Prostate gland (tissue), 2 donors: ENCODE results near the gene PEAK1. TPM values are rescaled to one million over a fixed set of nuclear protein-coding genes. Genes with fewer than 3 reads are reported as not detected.

Experiments
- DNase-seq: peaks from one replicate; pipeline ENCODE4 v3.0.0-alpha.2; 2019; ENCODE audit warnings: low spot score
- H3K27ac ChIP-seq, 2 donors: fragments of 200-600 bp; sonication (generic); 2 replicates each; pipeline ENCODE4 v1.5.1; 2017 to 2019
- H3K27me3 ChIP-seq: fragments of 200-600 bp; sonication (generic); replicated peaks from 2 replicates; pipeline ENCODE4 v1.5.1; 2019; ENCODE audit not compliant: insufficient read depth
- H3K36me3 ChIP-seq, 2 donors: fragments of 200-600 bp; sonication (generic); 1 replicate in 1 of 2; 2 replicates in 1 of 2; pipeline versions ENCODE4 v1.5.1 to v1.8.1; 2017 to 2019
- H3K4me1 ChIP-seq: fragments of 200-600 bp; sonication (generic); replicated peaks from 2 replicates; pipeline ENCODE4 v1.5.1; 2019
- H3K4me3 ChIP-seq, 2 donors: fragments of 200-600 bp; sonication (generic); 2 replicates each; pipeline ENCODE4 v1.5.1; 2017 to 2019
- H3K9me3 ChIP-seq: fragments of 200-600 bp; sonication (generic); 2 replicates; pipeline ENCODE4 v1.5.1; 2017
- POLR2A ChIP-seq: fragments of 450-650 bp; IDR thresholded peaks from one replicate; pipeline ENCODE4 v1.6.1; 2016; ENCODE audit warnings: antibody characterized with exemption, mild to moderate bottlenecking
- POLR2AphosphoS5 ChIP-seq: sonication (generic); formaldehyde crosslinking; IDR thresholded peaks from one replicate; pipeline ENCODE4 v1.6.1; 2017; ENCODE audit warnings: antibody characterized with exemption
- WGBS: methylation state at CpG from one replicate; pipeline ENCODE4 v1.1.5; 2018; 5-methylcytosine and 5-hydroxymethylcytosine counted together
- intact Hi-C: fragments of 100-400 bp; cut with DNase I; formaldehyde crosslinking; loops from one replicate; pipeline ENCODE4 v1.14.2; 2022
- total RNA-seq, 2 donors: library from RNA; depleted of rRNA; stranded (reverse); fragments of >200 nt; gene quantifications; one replicate each; pipeline ENCODE4 v1.1.0, GENCODE V29; 2016
- TF ChIP-seq, protein P1 (sequence below), 4 experiments: fragments of 200-600 bp in 2 of 4; fragments of 450-650 bp in 2 of 4; sonication (generic) in 2 of 4; IDR thresholded peaks; 1 replicate in 3 of 4; 2 replicates in 1 of 4; pipeline ENCODE4 v1.5.1; 2016 to 2019; ENCODE audit warnings: antibody characterized with exemption in 4 of 4, mild to moderate bottlenecking in 2 of 4, moderate library complexity in 2 of 4

PEAK1 gene
- total RNA-seq, 2 donors from 2014 or later = 11.3 to 108 TPM

GRCh38 chr15:77084436-77084835 is 335.5 kb downstream of the PEAK1 start:
- Histone ChIP-seq H3K36me3 (no peaks in the 10 kb centered on the region), H3K27ac (no peak overlapping the region), H3K4me1 (no peaks in the 10 kb centered on the region), H3K4me3 (no peak overlapping the region), H3K9me3 (no peaks in the 10 kb centered on the region), H3K27me3 (no peaks in the 10 kb centered on the region)
- DNase-seq = no peak
- intact Hi-C loops = no loop called here
- WGBS = 93% methylated on average over 8 of the region's 8 CpGs
- TF ChIP-seq POLR2A (no peak), POLR2AphosphoS5 (no peak)
- TF ChIP-seq, protein P1, sequence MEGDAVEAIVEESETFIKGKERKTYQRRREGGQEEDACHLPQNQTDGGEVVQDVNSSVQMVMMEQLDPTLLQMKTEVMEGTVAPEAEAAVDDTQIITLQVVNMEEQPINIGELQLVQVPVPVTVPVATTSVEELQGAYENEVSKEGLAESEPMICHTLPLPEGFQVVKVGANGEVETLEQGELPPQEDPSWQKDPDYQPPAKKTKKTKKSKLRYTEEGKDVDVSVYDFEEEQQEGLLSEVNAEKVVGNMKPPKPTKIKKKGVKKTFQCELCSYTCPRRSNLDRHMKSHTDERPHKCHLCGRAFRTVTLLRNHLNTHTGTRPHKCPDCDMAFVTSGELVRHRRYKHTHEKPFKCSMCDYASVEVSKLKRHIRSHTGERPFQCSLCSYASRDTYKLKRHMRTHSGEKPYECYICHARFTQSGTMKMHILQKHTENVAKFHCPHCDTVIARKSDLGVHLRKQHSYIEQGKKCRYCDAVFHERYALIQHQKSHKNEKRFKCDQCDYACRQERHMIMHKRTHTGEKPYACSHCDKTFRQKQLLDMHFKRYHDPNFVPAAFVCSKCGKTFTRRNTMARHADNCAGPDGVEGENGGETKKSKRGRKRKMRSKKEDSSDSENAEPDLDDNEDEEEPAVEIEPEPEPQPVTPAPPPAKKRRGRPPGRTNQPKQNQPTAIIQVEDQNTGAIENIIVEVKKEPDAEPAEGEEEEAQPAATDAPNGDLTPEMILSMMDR (IDR thresholded peaks at IDR 0.05) = no peak

DNA sequence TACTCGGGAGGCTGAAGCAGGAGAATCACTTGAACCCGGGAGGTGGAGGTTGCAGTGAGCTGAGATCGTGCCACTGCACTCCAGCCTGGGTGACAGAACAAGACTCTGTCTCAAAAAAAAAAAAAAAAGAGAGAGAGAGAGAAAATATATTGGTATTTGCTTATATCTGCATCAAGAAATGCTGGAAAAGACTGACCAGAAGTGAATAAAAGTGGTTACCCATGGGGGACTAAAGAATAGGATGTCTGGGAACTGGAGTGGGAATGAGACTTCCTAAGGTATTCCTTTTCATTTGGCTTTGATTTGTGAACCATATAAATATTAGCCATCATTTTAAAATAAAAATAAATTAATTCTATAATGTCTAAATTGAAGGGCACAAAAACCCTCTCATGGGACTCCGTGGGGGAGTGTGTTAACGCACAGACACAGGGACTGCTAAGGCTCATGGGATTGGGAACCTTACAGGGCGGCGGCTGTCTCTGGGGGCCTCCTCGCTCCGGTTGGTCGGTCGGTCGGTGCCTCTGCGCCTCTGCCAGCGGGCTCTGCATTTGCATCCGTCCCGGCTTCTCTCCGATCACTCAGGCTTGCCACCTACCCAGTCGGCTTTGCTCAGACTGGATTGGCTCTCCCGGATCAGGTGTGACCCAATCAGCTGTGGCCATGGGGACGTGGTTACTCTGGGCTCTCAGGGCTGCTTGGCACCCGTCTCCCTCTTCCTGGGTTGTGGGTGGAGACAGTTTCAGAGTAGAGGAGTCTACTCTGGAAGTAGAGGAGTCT is 336.3 kb downstream of the PEAK1 start:
- intact Hi-C loops = no loop called here
- Histone ChIP-seq H3K4me1 (no peaks in the 10 kb centered on the region), H3K27ac (no peak overlapping the region), H3K4me3 (peak overlapping the region in 1 of 2 donors; percentile 9), H3K9me3 (no peaks in the 10 kb centered on the region), H3K27me3 (no peaks in the 10 kb centered on the region), H3K36me3 (no peaks in the 10 kb centered on the region)
- WGBS = 17% methylated on average over 21 of the region's 21 CpGs
- TF ChIP-seq POLR2AphosphoS5 (peak; percentile 11), POLR2A (no peak)
- TF ChIP-seq, protein P1 (IDR thresholded peaks at IDR 0.05) = no peak
- DNase-seq = peak; percentile 50

DNA sequence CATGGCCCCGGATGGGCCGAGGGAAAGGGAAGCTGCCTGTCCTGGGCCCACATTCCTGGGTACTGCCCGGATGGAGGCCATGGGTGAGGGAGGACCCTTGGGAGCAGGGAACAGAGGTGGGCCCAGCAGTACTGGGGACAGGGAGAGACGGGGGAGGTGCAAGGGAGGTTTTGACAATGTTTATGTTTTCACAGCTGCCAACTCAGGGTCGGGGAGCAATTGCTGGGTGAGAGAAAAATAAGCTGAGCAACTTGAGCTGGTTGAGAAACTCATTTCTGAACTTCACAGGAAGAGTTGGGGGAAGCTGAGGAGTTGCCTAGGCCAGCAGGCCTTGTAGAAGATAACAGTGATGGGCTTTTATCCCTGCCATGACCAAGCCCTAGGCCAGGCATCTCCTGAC is 337.9 kb downstream of the PEAK1 start:
- H3K4me3 ChIP-seq = no peak overlapping the region
- intact Hi-C loops = no loop called here
- no peaks in the 10 kb centered on the region for H3K36me3 ChIP-seq
- DNase-seq = no peak
- no peaks in the 10 kb centered on the region for H3K4me1 ChIP-seq
- 79% methylated on average over 5 of the region's 5 CpGs for WGBS
- TF ChIP-seq, protein P1 (IDR thresholded peaks at IDR 0.05) = no peak
- no peak for TF ChIP-seq POLR2A
- TF ChIP-seq POLR2AphosphoS5 = no peak
- no peaks in the 10 kb centered on the region for H3K9me3 ChIP-seq
- H3K27me3 ChIP-seq = no peaks in the 10 kb centered on the region
- no peak overlapping the region for H3K27ac ChIP-seq

- 62% methylated on average over 4 of the region's 4 CpGs for WGBS
- no peak overlapping the region for H3K27ac ChIP-seq
- H3K4me3 ChIP-seq = no peak overlapping the region
- H3K36me3 ChIP-seq = no peaks in the 10 kb centered on the region
- DNase-seq = no peak
- no peaks in the 10 kb centered on the region for H3K27me3 ChIP-seq
- H3K4me1 ChIP-seq = no peaks in the 10 kb centered on the region
- H3K9me3 ChIP-seq = no peaks in the 10 kb centered on the region
- TF ChIP-seq, protein P1 (IDR thresholded peaks at IDR 0.05) = no peak
- TF ChIP-seq POLR2A = no peak
- TF ChIP-seq POLR2AphosphoS5 = no peak
- intact Hi-C loops = no loop called here
These were observed 343.5 kb downstream of the PEAK1 start for GRCh38 chr15:77076323-77076915.

GRCh38 chr15:77075528-77075927 is 344.4 kb downstream of the PEAK1 start:
- Histone ChIP-seq H3K4me3 (no peak overlapping the region), H3K27ac (no peak overlapping the region), H3K36me3 (no peaks in the 10 kb centered on the region), H3K9me3 (no peaks in the 10 kb centered on the region), H3K27me3 (no peaks in the 10 kb centered on the region), H3K4me1 (no peaks in the 10 kb centered on the region)
- TF ChIP-seq POLR2A = no peak
- TF ChIP-seq, protein P1 (IDR thresholded peaks at IDR 0.05) = peak in 1 of 4 experiments; percentile 6
- 43% methylated on average over 9 of the region's 9 CpGs for WGBS
- intact Hi-C loops = no loop called here
- no peak for DNase-seq
